ENCODE measurements around the gene DCAF6.

Gene DCAF6

DNA sequence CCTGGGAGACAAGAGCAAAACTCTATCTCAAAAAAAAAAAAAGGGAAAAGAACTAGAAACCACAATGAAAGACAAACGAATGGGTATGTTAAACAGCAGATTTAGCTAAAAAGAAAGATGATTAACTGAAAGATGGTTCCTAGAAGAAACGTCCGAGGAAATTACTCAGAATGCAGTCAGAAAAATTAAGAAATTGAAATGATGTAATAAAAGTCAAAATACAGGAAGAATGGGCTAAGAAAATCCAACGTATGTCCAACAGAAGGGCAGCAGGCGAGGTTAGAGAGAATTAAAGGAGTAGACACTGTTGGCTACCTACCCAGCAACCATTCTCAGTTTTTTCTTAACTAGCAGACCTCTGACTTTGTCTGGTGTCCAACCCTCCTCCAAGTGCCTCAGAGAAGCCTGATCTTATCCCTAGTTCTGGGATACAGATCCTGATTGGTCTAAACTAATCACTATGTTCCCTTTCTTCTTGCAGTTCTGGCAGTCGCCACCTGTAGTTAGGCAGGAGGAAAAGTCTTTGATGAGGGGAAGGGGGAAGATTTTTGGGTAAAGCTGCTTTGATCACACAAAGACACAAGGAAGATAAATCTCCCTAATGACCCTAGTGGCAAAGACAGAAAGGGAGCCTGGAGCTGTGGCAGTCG, 174.5 kb downstream of the DCAF6 start:
- no peak for DNase-seq

DNA sequence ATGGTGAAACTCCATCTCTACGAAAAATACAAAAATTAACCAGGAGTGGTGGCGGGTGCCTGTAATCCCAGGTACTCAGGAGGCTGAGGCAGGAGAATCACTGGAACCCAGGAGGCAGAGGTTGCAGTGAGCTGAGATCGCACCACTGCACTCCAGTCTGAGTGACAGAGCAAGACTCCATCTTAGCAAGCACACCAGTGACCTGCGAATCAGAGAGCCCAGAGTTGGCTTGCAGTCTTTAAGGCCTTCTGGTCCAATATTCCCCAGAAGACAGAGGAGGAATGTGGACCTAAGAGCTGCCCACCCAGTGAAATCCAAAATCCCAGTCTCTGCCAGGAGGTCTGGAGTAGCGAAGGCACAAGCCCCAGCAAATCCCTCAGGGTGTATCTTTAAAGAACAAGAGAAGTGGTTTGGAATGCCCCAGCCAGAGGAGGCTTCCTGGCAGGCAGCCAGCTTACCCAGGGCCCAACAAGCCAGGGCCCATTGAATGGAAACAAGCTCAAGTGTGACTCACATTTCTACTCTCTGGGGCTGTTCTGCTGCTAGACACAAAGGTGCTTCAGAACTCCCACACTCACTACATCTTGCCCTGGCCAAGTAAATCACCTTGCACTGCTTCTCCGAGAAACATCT, 176.3 kb downstream of the DCAF6 start:
- DNase-seq: no peak

DNA sequence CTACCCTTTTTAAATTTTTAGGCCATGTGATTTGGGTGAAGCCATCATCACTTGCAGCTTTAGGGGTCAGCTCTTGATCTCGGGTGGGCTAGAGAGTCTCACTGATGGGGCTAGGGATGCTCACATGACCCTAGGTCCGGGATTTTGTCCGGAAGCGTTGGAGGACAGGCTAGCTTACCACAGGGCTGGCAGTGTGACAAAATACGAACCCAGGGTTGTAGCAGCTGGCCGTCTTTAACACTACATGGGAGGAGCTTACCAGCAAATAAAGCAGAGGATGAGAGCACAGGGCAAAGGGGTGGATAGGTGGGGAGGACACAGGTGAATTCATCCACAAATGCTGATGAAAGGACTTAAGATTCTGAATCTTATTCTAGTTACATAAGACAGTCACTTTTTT, 178.4 kb downstream of the DCAF6 start:
- no peak for DNase-seq

DNA sequence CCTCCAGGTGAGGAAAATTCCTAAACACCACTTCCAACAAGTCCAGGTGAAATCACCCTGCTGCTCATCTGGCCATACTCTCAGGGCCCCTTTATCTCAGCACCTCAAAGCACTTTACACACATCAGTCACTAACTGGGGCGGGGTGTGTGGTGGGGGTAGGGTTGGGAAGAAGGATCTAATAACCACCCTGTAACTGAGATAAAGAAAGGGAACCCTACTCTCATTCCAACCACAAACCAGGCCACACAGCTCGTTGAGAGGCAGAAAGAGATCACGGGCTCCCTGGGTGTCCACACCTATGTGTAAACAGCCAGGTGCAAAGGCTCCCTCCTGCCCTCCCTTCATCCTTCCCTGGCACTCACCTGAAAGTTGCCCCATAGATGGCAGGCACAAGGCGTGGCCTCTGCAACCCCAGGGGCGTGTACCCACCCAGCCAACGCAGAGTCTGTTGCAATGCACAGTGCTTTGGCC, 179.9 kb downstream of the DCAF6 start:
- DNase-seq: no peak

DNA sequence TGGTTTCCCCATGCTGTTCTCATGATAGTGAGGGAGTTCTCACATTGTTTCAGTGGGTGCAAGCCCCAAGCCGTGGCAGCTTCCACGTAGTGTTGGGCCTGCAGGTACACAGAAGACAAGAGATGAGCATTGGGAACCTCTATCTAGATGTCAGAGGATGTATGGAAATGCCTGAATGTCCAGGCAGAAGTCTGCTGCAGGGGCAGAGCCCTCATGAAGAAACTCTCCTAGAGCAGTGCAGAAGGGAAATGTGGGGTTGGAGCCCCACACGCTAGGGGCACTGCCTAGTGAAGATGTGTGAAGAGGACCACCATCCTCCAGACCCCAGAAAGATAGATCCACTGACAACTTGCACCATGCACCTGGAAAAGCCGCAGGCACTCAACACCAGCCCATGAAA, 183.3 kb downstream of the DCAF6 start:
- DNase-seq: no peak

DNA sequence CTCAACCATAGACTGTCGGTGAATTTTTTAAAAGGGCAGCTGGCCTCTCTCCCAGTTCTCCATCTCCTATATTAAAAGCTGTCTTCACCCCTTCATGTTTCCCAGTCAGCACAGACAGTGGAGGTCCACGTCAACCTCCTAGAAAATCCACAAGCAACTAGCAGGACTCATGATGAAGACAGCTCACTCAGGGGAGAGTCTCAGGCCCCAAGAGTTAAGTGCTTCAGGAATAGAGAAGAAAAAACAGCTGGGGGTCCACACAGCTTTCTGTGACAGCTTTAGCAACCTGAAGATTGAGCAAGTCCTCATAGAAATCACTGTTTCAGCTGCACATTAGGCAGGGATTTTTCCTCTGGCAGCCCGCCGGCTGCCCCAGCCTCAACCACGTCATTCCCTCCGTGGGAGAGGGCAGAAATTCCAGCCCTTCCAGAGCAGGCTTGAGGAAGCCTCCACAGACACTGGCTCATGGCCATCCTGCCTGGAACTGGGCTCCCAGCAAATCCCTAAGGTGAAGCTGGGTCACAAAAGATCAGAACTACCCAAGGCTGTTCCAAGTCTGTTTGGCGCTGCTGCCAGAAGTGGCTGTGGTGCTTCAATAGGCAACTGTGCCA, 185.0 kb downstream of the DCAF6 start:
- DNase-seq: no peak

DNA sequence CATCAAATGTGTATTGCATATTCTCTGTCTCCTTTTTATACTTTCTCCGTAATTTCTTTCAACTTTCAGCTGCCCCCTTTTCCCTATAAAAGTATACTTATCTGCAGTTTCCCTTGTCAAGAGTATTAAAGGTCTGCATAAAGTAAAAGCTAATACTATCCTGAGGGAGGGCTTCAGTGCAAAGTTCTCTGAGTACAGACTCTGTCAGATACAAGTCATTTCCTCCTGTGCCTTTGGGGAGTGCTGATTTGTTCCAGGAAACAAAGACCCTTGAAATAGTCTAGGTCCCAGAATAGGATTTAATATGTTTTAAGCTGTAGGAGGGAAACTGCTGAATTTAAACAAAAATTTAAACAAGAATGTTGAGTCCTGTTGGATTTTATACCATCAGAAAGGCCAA, 188.6 kb downstream of the DCAF6 start:
- no peak for DNase-seq

Data from GF-D8 (cell line).